ENCODE results near the gene PTPRE.
"Not testable (repeated sequence)": the region's sequence is repeated elsewhere in the genome, so short reads cannot be mapped to it uniquely, and the experiment has no call there.

Gene PTPRE

GRCh38 chr10:127987467-127988380 is 80.8 kb downstream of the PTPRE start:
- no peaks in the 10 kb centered on the region for H3K36me3 ChIP-seq (ENCODE audit: low read depth)

DNA sequence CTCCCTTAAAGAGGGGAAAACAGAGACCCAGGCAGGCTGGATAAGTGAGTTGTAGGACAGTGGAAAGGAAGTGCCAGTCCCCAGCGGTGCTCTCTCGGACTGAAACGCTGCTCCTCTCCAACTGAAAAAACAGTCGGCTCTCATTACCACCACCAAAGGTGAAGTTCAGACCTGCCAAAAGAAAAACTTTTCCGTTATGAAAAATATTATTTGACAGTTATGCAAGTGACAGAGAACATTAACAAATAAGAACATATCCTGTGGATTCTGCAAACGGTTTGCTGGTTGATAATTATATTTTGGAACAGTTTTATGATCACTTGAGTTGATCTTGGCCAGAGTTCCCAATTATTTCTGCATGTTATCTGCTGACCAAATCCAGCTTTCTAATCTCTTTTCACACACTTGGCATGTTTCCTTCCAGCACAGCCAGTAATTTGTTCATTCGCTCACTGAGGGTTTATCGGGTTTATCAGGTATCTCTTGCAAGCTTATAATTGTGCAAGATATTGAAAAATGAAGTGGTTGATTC is 82.6 kb downstream of the PTPRE start:
- ATAC-seq (ENCODE audit: low read depth) (no peak), DNase-seq (ENCODE audit: low spot score) (no peak)
- peak overlapping the region; percentile 97 for H3K27ac ChIP-seq (ENCODE audit: poor library complexity, severe bottlenecking)
- peaks cover 28% of the 10 kb centered on the region for H3K4me1 ChIP-seq (ENCODE audit: insufficient read depth, poor library complexity, severe bottlenecking)
- no peak for TF ChIP-seq CTCF (IDR thresholded peaks at IDR 0.05; ENCODE audit: poor library complexity, severe bottlenecking)
- no peaks in the 10 kb centered on the region for H3K36me3 ChIP-seq (ENCODE audit: low read depth)
- H3K9me3 ChIP-seq (ENCODE audit: severe bottlenecking): no peaks in the 10 kb centered on the region
- no peaks in the 10 kb centered on the region for H3K27me3 ChIP-seq (ENCODE audit: insufficient read depth, poor library complexity, severe bottlenecking)
- H3K4me3 ChIP-seq (ENCODE audit: severe bottlenecking): no peak overlapping the region

More at GRCh38 chr10:127987467-127988380, 80.8 kb downstream of the PTPRE start:
- H3K9me3 ChIP-seq (ENCODE audit: severe bottlenecking): no peaks in the 10 kb centered on the region
- H3K27me3 ChIP-seq (ENCODE audit: insufficient read depth, poor library complexity, severe bottlenecking): no peaks in the 10 kb centered on the region
- DNase-seq (ENCODE audit: low spot score): no peak
- H3K27ac ChIP-seq (ENCODE audit: poor library complexity, severe bottlenecking): no peak overlapping the region
- no peak overlapping the region for H3K4me3 ChIP-seq (ENCODE audit: severe bottlenecking)
- H3K4me1 ChIP-seq (ENCODE audit: insufficient read depth, poor library complexity, severe bottlenecking): peaks cover 28% of the 10 kb centered on the region
- ATAC-seq (ENCODE audit: low read depth): no peak
- no peak for TF ChIP-seq CTCF (IDR thresholded peaks at IDR 0.05; ENCODE audit: poor library complexity, severe bottlenecking)

- H3K4me3 ChIP-seq (ENCODE audit: severe bottlenecking): not testable (repeated sequence)
- peak overlapping the region; percentile 97 for H3K27ac ChIP-seq (ENCODE audit: poor library complexity, severe bottlenecking)
- peaks cover 28% of the 10 kb centered on the region for H3K4me1 ChIP-seq (ENCODE audit: insufficient read depth, poor library complexity, severe bottlenecking)
These were observed 83.4 kb downstream of the PTPRE start for GRCh38 chr10:127990132-127990788.

DNA sequence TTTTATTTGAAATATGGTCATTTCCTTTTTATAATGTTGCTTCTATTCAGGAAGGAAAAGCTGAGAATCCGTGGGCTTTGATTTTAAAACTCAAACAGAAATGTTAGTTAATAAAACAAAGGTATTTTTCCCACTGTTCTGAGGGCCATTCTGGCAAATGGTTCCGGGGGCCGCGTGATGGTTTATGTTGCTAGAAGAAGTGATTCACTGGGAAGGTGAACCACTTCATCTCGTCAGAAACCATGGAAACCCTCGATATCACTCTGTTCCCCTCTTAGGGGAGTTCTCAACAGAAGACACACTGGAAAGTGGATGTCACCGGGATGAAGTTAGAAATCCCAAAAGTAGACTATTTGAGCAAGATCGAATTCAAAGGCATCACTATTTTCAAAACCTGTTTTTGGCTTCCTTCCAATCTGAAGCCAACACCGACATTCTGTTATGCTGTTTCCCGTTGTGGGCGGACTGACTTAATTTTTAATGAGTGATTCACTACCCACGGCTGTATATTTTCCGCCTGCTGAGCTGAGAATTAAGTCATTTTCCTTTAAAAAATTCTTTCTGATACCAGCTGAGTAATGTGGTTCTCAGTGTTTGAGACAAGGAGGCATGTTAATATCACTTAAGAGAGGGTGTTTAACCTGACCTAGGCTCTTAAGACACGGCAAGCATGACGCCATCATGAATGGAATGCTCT is 84.1 kb downstream of the PTPRE start:
- Histone ChIP-seq H3K27ac (ENCODE audit: poor library complexity, severe bottlenecking) (peak overlapping the region; percentile 97), H3K9me3 (ENCODE audit: severe bottlenecking) (no peaks in the 10 kb centered on the region), H3K4me1 (ENCODE audit: insufficient read depth, poor library complexity, severe bottlenecking) (peaks cover 28% of the 10 kb centered on the region), H3K36me3 (ENCODE audit: low read depth) (no peaks in the 10 kb centered on the region), H3K27me3 (ENCODE audit: insufficient read depth, poor library complexity, severe bottlenecking) (no peaks in the 10 kb centered on the region), H3K4me3 (ENCODE audit: severe bottlenecking) (no peak overlapping the region)
- TF ChIP-seq CTCF (IDR thresholded peaks at IDR 0.05; ENCODE audit: poor library complexity, severe bottlenecking): no peak
- ATAC-seq (ENCODE audit: low read depth): peak; percentile 89
- no peak for DNase-seq (ENCODE audit: low spot score)

More at GRCh38 chr10:127990132-127990788, 83.4 kb downstream of the PTPRE start:
- not testable (repeated sequence) for ATAC-seq (ENCODE audit: low read depth); H3K27me3 ChIP-seq (ENCODE audit: insufficient read depth, poor library complexity, severe bottlenecking); DNase-seq (ENCODE audit: low spot score); H3K36me3 ChIP-seq (ENCODE audit: low read depth); H3K9me3 ChIP-seq (ENCODE audit: severe bottlenecking)
